NCI-H2227 treated with DMSO at 0.1 percent for 48 hours (cell line): ENCODE data around the gene DNAJC21.
"Not testable (repeated sequence)": the region's sequence is repeated elsewhere in the genome, so short reads cannot be mapped to it uniquely, and the experiment has no call there.

Source experiments
- DNase-seq: peaks from one replicate; lab custom pipeline; 2025; lab: John Stamatoyannopoulos, UW

DNAJC21 gene

DNA sequence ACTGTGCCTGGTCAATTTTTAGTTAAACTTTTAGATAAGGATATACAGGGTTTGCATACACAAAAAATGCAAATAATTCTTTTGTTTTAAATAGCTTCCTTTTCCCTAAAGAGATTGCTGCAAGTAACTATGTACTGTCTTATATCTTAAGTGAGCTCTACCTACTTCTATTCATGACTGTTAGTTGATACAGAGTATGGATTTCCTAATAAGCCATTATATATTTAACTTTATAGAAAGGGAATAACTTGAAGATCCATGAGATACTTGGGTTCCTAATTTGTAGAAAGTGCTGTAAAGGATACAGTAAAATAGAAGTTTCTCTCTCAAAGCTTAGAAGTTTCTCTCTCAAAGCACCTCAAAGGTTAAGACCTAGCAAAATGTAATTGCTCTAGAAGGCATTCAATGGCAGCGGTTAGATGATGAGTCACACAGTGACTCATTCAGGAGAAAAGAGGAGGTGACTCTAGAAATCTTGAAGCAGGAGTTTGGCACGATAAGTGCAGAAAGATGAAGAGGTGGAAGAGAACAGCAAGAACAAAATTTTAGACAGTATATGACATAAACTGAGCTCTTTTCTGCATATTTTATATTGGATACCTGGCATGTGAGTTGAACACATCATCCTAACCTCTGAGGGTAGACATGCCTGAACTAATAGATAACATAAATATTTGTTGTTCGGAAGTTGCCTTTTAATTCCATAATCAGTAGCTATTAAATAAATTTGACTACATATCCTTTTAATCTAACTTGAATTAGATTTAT, 5.5 kb upstream of the DNAJC21 start:
- DNase-seq, result no peak

DNA sequence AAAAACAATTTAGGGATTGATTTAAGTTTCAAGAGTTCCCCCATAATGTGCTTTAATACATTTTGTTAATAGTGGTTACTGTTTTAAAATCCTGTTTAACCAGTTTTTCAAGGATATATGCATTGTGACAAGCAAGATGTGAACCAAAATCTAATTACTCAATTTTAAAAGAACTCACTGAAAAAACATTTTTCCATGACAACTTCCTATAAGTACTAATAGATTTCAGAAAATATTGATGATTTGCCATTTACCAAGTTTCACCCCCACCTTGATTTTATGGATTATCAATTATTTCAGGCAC, 4.9 kb upstream of the DNAJC21 start:
- no peak for DNase-seq

DNA sequence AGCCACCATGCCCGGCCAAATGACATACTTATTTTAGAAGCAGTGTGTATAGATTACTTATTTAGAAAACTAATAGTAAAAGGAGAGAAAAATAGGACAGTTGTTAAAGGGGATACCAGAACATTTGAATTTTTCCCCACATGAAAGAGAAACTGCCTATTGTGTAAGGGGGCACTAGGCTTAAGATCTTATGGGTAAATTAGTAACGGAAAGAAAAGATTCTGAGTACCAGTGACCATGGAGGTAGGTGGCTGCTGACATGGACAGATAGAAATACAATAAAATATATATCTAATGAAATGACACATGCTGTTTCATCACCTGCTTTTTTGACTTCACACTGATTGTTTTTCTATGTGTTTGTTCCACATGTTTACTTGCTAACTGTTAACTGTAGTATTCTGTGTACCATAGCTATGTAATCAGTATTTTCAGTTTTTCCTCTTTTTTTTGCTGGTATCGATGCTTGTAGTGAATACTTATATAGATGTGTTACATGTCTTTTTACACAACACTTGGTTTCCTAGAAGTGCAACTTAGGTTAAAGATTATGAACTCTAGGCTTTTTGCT, 3.0 kb upstream of the DNAJC21 start:
- no peak for DNase-seq

DNA sequence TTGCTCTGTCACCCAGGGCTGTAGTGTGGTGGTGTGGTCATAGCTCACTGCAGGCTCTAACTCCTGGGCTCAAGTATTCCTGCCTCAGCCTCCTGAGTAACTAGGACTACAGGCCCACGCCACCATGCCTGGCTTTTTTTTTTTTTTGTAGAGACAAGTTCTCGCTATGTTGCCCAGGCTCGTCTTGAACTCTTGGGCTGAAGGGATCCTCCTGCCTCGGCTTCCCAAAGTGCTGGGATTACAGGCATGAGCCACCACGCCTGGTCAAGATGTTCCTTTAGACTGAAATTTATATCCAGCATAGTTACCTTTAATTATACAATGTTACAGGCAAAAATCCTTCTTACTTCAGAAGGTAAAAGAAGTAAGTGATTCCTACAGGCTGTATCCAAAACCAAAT, 1.6 kb upstream of the DNAJC21 start:
- DNase-seq, result no peak

DNA sequence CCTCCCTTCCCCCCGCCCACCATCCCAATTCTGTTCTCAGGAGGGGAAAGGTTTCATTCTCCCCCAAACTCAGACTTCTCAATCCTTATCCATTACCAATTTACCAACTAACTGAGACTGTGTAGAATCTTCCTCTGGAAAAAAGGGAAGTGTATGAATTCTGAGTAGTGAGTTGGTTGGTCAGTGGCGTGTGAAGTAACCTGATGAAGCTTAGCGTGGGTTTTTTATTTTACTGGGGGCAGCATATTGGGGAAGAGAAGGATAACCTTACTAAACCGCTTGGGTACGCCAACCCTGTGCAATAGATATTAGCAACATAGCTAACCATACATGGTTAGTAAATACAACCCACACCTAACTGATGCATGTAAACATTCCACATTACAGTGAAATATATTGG, 1.1 kb upstream of the DNAJC21 start:
- no peak for DNase-seq

DNA sequence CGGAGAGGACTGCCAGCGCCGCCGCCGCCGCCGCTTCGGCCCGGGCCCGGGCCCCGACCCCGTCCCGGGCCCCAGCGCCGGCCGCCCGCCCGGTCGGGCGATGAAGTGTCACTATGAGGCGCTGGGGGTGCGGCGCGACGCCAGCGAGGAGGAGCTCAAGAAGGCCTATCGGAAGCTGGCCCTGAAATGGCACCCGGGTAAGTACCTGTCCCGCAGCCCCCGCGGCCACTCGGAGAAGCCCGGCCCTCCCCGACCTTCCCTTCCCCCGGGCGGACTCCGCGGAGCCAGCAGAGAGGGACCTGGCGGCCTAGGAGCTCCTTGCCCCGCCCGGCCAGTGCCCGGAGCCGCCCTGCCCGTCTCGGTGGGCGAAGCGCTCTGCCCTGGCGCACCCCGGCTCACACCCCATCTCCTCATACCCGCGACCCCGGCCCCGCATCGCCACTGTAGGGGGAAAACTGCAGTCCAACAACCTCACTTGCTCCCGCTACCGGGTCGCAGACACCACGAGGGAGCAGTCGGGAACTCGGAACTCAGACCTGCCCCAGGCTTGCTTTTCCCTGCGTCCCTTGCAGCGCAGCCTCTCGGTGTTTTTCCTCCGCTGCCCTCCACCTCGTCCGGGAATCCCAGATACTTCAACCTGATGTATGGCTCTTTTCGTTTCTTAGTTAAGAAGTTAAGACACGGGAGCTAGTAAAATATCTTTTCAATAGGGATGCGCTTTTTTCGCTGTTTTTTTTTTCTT, 532 bp downstream of the DNAJC21 start:
- DNase-seq, result peak; percentile 78

DNA sequence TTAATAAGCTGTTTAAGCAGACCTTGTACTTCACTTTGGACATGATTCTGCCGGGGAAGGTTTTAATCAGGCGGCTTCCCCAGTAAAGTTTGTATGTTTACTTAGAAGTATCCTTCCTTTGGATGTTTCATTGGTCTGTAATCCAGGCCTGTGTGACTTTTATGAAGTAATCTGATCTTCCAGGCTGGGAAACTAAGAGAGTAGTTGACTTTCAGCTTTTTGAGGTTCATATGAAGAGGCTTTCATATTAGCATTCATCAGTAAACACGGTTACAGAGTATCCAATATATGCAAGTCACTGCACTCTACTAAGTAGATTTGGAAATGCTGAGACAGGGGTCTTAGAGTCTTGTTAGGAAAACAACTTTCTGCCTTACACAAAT, 1.1 kb downstream of the DNAJC21 start:
- DNase-seq, result peak; percentile 49

DNA sequence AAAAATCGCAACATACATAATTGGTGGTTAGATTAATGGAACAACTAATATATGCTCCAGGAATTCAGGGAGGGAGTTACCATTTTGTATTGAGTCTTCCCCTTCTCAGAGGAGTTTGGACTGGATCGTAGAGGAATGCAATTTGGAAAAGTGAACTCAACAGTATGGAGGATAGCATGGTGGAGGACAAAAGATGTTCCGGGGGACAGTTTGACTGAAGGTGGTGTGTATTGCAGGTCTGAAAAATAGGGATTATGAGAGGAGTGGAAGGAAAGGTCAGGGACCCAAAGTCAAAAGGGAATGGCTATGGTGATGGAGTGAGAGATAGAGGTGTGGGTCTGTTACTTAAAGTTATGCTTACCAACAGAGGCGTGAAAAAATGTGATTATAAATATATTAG, 1.5 kb downstream of the DNAJC21 start:
- DNase-seq, result no peak

DNA sequence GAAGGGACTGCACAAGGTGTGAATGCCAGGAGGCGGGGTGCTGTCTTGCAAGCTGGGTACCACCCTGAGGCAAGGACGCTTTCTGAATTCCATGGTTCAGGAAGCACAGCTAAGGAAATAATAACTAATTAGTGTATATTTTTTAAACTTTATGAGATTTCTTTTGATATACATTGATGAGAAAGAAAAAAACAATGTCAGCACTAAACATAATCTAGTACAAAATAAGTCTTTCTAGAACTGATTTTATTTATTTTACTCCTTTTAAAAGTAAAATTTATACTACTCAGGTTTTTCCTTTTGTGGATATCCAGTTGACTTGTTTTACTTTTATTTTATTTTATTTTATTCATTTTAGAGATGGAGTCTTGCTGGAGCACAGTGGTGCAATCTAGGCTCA, 3.6 kb downstream of the DNAJC21 start:
- DNase-seq, result no peak

DNA sequence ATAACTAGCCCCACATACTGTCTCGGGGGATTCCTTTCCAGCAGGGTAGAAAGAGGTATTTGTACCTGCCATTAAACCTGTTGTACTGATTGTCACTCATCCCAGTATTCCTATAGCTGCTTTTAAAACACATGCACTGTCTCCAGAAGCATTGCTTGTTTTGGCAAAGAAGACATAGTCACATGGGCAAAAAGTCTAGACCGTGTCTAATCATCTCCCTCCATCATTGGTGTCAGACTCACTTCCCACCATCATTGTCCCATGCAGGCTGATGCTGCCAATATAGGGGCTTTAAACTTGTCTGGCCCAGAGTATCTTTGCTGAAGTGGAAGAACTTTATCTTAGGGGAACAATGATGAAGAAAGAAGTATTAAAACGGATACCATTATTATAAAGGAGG, 12.6 kb downstream of the DNAJC21 start:
- DNase-seq, result no peak

DNA sequence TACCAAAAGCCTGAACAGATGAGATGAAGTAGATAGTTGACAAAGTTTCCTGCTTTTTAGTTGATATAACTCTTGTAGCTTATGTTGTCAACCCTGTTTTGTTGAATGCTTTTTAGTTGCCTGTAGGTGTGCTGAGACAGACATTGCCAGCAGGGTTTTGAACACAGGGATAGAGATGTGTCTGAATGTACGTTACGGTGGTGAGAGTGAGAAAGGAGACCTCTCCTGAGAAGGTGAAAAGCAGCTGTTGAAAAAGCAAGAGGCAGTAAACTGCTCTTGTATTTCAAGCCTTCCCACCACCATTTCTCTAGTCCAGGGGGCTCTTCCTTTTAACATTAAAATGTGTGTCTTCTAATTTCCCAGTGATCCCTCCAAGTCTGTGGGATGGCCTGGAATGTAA, 14.7 kb downstream of the DNAJC21 start:
- DNase-seq, result no peak

DNA sequence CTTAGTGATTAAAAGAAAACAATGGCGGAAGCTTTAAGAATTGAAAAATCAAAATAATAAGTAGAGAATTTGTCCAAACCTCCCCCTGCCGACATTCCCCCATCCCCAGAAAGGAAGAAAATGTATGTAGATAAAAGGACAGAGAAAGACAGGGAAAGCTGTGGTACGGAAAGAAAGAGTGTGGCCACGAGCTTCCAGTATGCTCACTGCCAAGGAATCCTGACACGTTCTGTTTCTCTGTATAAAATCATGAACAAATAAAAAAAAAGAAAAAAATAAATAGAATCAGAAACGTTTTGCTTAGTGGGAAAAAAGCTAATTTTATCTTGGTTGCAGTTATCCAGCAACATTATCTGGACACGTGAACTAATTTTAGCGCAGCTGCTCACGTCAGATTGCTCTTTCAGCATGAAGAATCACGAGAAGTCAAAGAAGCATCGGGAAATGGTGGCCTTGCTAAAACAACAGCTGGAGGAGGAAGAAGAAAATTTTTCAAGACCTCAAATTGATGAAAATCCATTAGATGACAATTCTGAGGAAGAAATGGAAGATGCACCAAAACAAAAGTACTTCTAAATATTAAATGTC, 15.2 kb downstream of the DNAJC21 start:
- no peak for DNase-seq

DNA sequence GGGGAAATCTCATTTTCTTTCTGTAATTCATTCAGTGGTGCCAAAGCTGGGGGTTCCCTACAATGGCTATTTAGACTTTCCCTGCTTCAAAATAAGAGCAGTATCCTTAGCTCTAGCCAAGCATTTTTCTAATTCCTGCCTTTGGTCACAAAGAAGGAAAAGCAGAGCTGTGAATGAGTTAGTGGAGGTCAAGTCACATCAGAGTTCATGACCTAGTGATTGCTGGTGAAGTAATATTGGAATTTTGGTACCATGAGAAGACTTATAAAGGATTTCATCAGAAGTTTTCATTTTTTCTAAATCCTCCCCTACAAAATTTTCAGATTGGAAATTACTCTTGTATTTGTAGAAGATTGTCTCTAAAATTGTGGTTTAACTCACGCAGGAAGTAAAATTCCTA, 28.0 kb downstream of the DNAJC21 start:
- no peak for DNase-seq

DNA sequence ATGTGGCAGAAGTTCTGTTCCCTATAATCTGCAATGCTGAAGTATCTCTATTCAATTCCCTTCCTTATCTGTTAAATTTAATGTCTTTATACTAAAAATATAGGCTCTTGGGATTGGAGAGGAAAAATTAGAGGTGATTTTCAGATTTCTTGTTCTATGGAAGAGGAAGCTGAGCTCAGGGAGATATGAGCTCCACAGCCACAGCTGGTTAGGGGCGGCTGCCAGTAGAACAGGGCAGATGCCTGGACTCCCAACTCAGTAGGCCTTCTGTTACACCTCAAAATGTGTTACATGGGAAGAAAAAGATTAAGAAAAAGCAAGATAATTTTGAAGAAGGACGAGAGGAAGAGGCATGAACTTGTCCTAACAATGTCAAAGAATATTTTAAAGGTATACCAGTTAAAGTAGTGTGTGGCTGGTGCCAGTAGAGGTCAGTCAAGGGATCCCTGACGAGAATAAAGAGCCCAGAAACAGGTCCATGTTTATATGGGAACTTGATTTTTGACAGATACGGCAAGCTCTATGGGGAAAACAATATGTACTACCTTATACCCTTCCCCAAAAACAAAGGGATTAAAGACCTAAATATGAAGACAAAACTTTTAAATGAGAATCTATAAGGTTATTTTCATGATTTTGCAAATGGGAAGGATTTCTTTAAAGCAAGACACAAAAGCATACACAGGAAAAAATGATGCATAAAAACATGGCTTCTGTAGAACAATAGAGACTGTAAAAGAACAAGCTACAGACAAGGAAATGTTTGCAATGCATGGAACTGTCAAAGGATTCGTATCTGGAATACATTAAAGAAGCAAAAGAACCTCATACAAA, 28.7 kb downstream of the DNAJC21 start:
- DNase-seq, result peak; percentile 42

DNA sequence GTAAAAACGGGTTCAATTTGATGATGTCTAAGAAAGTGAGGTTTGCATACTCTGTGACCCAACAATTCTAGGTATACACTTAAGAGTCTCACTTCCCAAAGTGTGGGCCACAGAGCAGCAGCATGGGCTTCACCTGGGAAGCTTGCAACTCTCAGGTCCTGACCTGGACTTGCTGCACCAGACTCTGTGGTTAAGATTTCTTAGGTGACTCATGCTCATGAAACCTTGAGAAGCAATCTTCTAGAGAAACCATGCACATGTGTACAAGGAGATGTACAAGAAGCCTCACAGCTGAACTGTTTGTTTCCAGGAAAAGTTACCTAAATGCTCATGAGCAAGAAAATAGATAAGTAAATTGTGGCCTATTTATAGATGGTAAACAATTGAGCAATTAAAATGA, 30.0 kb downstream of the DNAJC21 start:
- no peak for DNase-seq

DNA sequence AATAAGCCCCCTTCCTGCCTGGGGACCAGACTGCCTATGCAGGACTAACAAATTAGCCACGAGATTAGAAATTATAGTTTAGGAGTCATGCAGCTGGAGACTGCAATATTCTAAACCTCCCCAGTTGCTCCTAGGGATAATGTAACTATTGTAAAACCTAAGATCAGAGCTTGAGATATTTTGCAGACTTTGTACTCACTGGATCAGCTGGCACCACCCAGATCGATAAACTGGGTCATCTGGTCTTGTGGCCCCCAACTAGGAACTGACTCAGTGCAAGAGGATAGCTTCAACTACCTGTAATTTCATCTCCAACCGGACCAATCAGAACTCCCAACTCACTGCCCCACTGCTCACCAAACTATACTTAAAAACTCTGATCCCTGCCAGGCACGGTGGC, 38.2 kb downstream of the DNAJC21 start:
- DNase-seq, result no peak

DNA sequence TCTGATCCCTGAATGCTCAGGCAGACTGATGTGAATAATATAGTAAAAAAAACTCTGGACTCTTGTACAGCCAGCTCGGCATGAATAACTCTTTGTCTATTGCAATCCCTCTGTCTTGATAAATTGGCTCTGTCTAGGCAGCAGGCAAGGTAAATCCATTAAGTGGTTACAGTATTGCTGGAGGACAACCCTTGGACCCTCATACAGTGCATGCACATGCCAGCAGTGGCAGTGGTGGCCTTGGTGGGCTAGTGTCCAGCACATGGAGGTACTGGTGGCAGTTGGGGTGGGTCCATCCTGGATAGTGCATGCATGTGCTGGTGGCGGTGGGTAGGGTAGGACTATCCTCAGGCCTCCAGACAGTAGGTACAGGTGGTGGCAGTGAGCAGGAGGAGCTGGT, 38.9 kb downstream of the DNAJC21 start:
- no peak for DNase-seq

DNA sequence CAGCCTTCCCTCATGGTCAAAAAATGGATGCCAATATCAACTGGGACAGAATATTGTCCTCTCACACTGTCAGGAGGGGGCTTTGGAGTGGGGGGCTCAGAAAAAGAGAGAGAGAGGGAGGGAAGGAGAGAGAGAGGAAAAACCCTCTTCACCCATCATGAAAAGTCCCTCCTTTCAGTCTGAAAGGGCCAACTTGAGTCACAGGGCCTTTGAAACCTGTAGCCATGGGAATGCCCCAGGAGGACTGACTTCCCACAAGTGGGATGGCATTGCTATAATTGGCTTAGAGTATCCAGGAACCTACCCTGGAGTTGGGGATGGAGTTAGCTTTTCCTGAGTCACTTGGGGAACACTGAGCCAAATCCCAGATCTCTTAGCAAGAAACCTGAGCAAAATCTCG, 41.2 kb downstream of the DNAJC21 start:
- DNase-seq, result no peak

DNA sequence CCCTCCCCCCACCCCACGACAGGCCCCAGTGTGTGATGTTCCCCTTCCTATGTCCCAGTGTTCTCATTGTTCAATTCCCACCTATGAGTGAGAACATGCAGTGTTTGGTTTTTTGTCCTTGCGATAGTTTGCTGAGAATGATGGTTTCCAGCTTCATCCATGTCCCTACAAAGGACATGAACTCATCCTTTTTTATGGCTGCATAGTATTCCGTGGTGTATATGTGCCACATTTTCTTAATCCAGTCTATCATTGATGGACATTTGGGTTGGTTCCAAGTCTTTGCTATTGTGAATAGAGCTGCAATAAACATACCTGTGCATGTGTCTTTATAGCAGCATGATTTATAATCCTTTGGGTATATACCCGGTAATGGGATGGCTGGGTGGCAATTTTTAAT, 42.3 kb downstream of the DNAJC21 start:
- DNase-seq, result not testable (repeated sequence)

DNA sequence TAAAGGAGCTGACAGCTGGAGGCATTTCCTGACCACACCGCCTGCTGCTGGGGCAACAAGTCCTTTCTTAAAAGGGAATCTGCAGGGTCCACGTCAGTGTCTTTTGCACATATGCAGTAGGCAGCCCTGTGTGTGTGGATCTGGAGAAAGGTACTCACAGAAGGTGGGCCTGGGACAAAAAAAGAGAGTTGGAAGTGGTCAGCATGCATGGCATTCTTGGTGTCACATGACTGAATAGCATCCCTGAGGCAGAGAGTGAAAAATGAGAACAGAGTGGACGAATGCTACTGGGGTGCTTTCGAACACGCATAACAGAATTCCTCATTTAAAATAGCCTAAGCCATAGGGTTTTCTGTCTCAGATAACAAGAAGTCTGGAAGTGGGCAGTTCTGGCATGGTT, 47.0 kb downstream of the DNAJC21 start:
- no peak for DNase-seq

DNA sequence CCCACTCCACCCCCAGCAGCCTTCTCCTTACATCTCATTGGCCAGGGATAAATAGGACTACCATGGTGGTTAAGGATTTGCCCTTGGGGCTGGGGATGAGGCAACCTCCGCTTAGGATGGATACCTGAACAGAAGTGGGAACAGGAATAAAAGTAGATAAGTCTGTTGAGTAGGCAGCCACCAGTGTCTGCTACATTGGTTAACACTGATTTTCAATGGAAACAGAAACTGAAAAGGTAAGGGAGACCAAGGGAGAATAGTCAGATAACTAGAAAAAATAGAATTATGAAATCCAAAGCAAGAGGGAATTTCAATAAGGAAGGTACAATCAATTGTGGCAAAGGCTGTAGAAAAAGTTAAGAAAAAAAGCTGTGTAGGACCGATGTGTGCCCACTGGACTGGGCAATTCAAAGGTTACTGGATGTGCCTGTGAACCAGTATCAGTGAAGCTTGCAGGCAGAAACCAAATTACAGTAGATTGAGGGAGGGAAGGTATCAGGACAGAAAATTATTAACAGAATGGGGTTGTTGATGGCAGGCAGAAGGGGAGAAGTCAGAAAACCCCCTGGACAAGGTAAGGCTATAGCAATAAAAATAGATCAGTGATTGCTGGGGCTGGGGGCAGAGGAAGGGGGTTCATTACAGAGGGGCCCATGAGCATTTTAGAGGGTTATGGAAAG, 48.7 kb downstream of the DNAJC21 start:
- DNase-seq, result no peak

DNA sequence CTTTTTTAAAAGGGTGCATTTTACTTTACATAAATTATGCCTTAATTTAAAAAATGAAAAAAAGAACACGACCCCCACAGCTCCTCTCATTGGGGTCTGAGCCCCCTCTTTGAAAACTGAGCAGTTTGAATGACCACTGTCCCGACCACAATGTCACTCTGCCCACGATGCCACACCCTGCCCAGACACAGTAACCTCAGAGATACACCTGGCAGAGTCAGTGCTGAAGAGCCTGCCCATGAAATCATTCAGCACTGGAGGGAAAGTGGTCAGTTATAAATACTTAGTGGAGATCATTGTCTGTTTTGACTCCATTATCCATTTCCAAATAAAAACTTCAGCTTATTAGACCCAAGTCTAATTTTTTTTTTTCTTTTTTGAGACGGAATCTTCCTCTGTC, 49.3 kb downstream of the DNAJC21 start:
- no peak for DNase-seq
